HEK293 (cell line): ENCODE measurements around the gene TMEM50B.
A peak's percentile ranks its signal among the peaks of the same experiment; 100 is the strongest.

ENCODE experiments used
- CTCF ChIA-PET: fragments of 350-600 bp; formaldehyde crosslinking; extraction: SDS; loops from one replicate; lab custom pipeline; 2021; ENCODE audit warnings: antibody characterized with exemption; lab: Yijun Ruan, JAX
- POLR2A ChIA-PET: fragments of 300-600 bp; formaldehyde crosslinking; extraction: SDS; loops from one replicate; lab custom pipeline; 2020; ENCODE audit warnings: antibody characterized with exemption, inconsistent platforms; lab: Yijun Ruan, JAX
- H3K27ac ChIP-seq: fragments of 200-500 bp; sonication (Bioruptor generic); 2 replicates; pipeline ENCODE4 v1.5.1; 2014; ENCODE audit warnings: low read depth, low read length, control low read depth, inconsistent platforms; ENCODE audit errors: extremely low read depth
- H3K36me3 ChIP-seq, 2 experiments: fragments of 200-500 bp in 1 of 2; sonication (Bioruptor generic) in 1 of 2; 1 replicate in 1 of 2; 2 replicates in 1 of 2; pipeline ENCODE4 v1.5.1; 2014 to 2017; ENCODE audit warnings: inconsistent platforms in 2 of 2, low read length in 2 of 2; ENCODE audit not compliant: control insufficient read depth in 2 of 2, insufficient read depth in 1 of 2
- H3K4me1 ChIP-seq: fragments of 200-500 bp; sonication (Bioruptor generic); 2 replicates; pipeline ENCODE4 v1.5.1; 2014; ENCODE audit warnings: mild to moderate bottlenecking, low read length, inconsistent platforms; ENCODE audit not compliant: control insufficient read depth, insufficient read depth
- H3K4me3 ChIP-seq: 2 replicates; pipeline ENCODE4 v1.5.1; 2011; ENCODE audit warnings: low read depth, mild to moderate bottlenecking, control low read depth, low read length, moderate library complexity
- H3K9me3 ChIP-seq: fragments of 200-500 bp; sonication (Bioruptor generic); 2 replicates; pipeline ENCODE4 v1.5.1; 2014; ENCODE audit warnings: low read depth, low read length, inconsistent platforms; ENCODE audit not compliant: control insufficient read depth, insufficient read depth
- BCL6B ChIP-seq: fragments of 450-650 bp; formaldehyde crosslinking; IDR thresholded peaks from 2 replicates; pipeline ENCODE4 v1.5.1; 2017; ENCODE audit warnings: missing biosample characterization, missing genetic modification characterization
- EGR2 ChIP-seq: fragments of 450-650 bp; formaldehyde crosslinking; IDR thresholded peaks from 2 replicates; pipeline ENCODE4 v1.5.1; 2016; ENCODE audit warnings: low read depth, missing biosample characterization, missing genetic modification characterization
- FEZF1 ChIP-seq: fragments of 450-650 bp; formaldehyde crosslinking; IDR thresholded peaks from 2 replicates; pipeline ENCODE4 v1.5.1; 2016; ENCODE audit warnings: missing biosample characterization, missing genetic modification characterization
- PRDM1 ChIP-seq: fragments of 450-650 bp; formaldehyde crosslinking; IDR thresholded peaks from 2 replicates; pipeline ENCODE4; 2016; ENCODE audit warnings: missing biosample characterization, missing genetic modification characterization
- SCRT1 ChIP-seq: fragments of 450-650 bp; formaldehyde crosslinking; IDR thresholded peaks from 2 replicates; pipeline ENCODE4 v1.5.1; 2016; ENCODE audit warnings: missing biosample characterization, missing genetic modification characterization, borderline replicate concordance
- SETDB1 ChIP-seq: IDR thresholded peaks from one replicate; pipeline ENCODE4 v1.6.1; 2017; ENCODE audit warnings: mild to moderate bottlenecking, low read length, moderate library complexity, mixed read lengths; ENCODE audit not compliant: insufficient read length
- SP2 ChIP-seq: fragments of 450-650 bp; formaldehyde crosslinking; IDR thresholded peaks from 2 replicates; pipeline ENCODE4 v1.5.1; 2016; ENCODE audit warnings: missing biosample characterization, missing genetic modification characterization
- WT1 ChIP-seq: fragments of 450-650 bp; formaldehyde crosslinking; IDR thresholded peaks from 2 replicates; pipeline ENCODE4 v1.5.1; 2016; ENCODE audit warnings: missing biosample characterization, missing genetic modification characterization
- ZBTB20 ChIP-seq: fragments of 450-650 bp; formaldehyde crosslinking; IDR thresholded peaks from 2 replicates; pipeline ENCODE4 v1.5.1; 2016; ENCODE audit warnings: missing biosample characterization, missing genetic modification characterization
- ZEB2 ChIP-seq: fragments of 450-650 bp; formaldehyde crosslinking; IDR thresholded peaks from 2 replicates; pipeline ENCODE4 v1.5.1; 2016; ENCODE audit warnings: missing biosample characterization, missing genetic modification characterization
- ZFHX2 ChIP-seq: fragments of 450-650 bp; formaldehyde crosslinking; conservative IDR thresholded peaks from 2 replicates; pipeline ENCODE4 v1.5.1; 2016; ENCODE audit warnings: missing biosample characterization, missing genetic modification characterization
- ZIC2 ChIP-seq: fragments of 450-650 bp; formaldehyde crosslinking; IDR thresholded peaks from 2 replicates; pipeline ENCODE4 v1.5.1; 2016; ENCODE audit warnings: missing biosample characterization, missing genetic modification characterization
- ZNF121 ChIP-seq: fragments of 450-650 bp; formaldehyde crosslinking; IDR thresholded peaks from 2 replicates; pipeline ENCODE4 v1.5.1; 2016; ENCODE audit warnings: missing biosample characterization, missing genetic modification characterization
- ZNF174 ChIP-seq: fragments of 450-650 bp; formaldehyde crosslinking; IDR thresholded peaks from 2 replicates; pipeline ENCODE4 v1.5.0; 2017; ENCODE audit warnings: missing biosample characterization, mild to moderate bottlenecking, missing genetic modification characterization
- ZNF311 ChIP-seq: fragments of 450-650 bp; formaldehyde crosslinking; IDR thresholded peaks from 2 replicates; pipeline ENCODE4 v1.5.1; 2017; ENCODE audit warnings: missing biosample characterization, missing genetic modification characterization, borderline replicate concordance
- ZNF362 ChIP-seq: fragments of 450-650 bp; formaldehyde crosslinking; IDR thresholded peaks from 2 replicates; pipeline ENCODE4 v1.5.1; 2016; ENCODE audit warnings: missing biosample characterization, missing genetic modification characterization
- ZNF398 ChIP-seq: fragments of 450-650 bp; formaldehyde crosslinking; IDR thresholded peaks from 2 replicates; pipeline ENCODE4 v1.5.1; 2017; ENCODE audit warnings: missing biosample characterization, missing genetic modification characterization
- ZNF518A ChIP-seq: fragments of 450-650 bp; formaldehyde crosslinking; conservative IDR thresholded peaks from 2 replicates; pipeline ENCODE4 v1.5.1; 2016; ENCODE audit warnings: low read depth, missing biosample characterization, missing genetic modification characterization
- ZNF747 ChIP-seq: fragments of 450-650 bp; formaldehyde crosslinking; IDR thresholded peaks from 2 replicates; pipeline ENCODE4 v1.5.1; 2016; ENCODE audit warnings: missing biosample characterization, missing genetic modification characterization
- ZNF76 ChIP-seq: fragments of 450-650 bp; formaldehyde crosslinking; IDR thresholded peaks from 2 replicates; pipeline ENCODE4; 2016; ENCODE audit warnings: low read depth, missing biosample characterization, missing genetic modification characterization, borderline replicate concordance
- ZNF791 ChIP-seq: fragments of 450-650 bp; formaldehyde crosslinking; IDR thresholded peaks from 2 replicates; pipeline ENCODE4 v1.5.1; 2016; ENCODE audit warnings: missing biosample characterization, missing genetic modification characterization

Gene TMEM50B

GRCh38 chr21:33480481-33481103 lies 818 bp upstream of the TMEM50B start (continued):
- 0 out of 2 replicates have a peak, but pooled peaks have one; percentile 30 for TF ChIP-seq ZNF362 (tag by site-specific recombination)
- peak; percentile 22; the same call in 1 of the 2 replicates for TF ChIP-seq ZNF76 (tag by site-specific recombination)
- TF ChIP-seq ZBTB20 (tag by site-specific recombination): peak; percentile 5; the same call in 1 of the 2 replicates
- no peak for TF ChIP-seq WT1 (tag by site-specific recombination)
- TF ChIP-seq EGR2 (tag by site-specific recombination): peak; percentile 76
- peak; percentile 87 for TF ChIP-seq ZNF121 (tag by site-specific recombination)
- TF ChIP-seq BCL6B (tag by site-specific recombination): no peak
- no peak for TF ChIP-seq ZNF747
- peak; percentile 75 for TF ChIP-seq ZFHX2 (tag by site-specific recombination)
- TF ChIP-seq SCRT1 (tag by site-specific recombination): no peak
- peak; percentile 15; the same call in 1 of the 2 replicates for TF ChIP-seq ZNF518A (tag by site-specific recombination)
- no peak for TF ChIP-seq ZNF174 (tag by site-specific recombination)
- TF ChIP-seq, all 188 proteins: peak for 12

- Histone ChIP-seq H3K4me1 (peaks cover 2% of the 10 kb centered on the region; the same call in 1 of the 2 replicates), H3K4me3 (peak overlapping the region; percentile 48), H3K36me3 (no peaks in the 10 kb centered on the region; a peak in 1 of 3 replicates), H3K9me3 (no peaks in the 10 kb centered on the region), H3K27ac (peak overlapping the region; percentile 87)
- ChIA-PET CTCF (interaction anchor here (0.6 to 2.8 kb wide), 4 partner anchors 12 to 45 kb away, joined by 3 to 16 read pairs (median 4); partner anchors contain the start of gene DNAJC28), POLR2A (interaction anchor here (0.6 to 4.1 kb wide), 25 partner anchors 11 to 707 kb away, joined by 3 to 154 read pairs (median 6); partner anchors contain the start of genes DNAJC28, DONSON, GART and IFNAR1)
- TF ChIP-seq ZNF311 (tag by site-specific recombination) (no peak), ZBTB20 (tag by site-specific recombination) (peak; percentile 94), ZEB2 (peak; percentile 31), FEZF1 (tag by site-specific recombination) (no peak), SETDB1 (no peak), ZNF791 (tag by site-specific recombination) (no peak), SP2 (tag by site-specific recombination) (peak; percentile 15; the same call in 1 of the 2 replicates), PRDM1 (tag by site-specific recombination) (peak; percentile 75), ZNF398 (tag by site-specific recombination) (peak; percentile 31; the same call in 1 of the 2 replicates), ZIC2 (tag by site-specific recombination) (0 out of 2 replicates have a peak, but pooled peaks have one; percentile 37)
Observed at GRCh38 chr21:33478935-33479678, 667 bp downstream of the TMEM50B start.
